Spleen (tissue), 13 donors: ENCODE results near the gene CNST. TPM values are rescaled to one million over a fixed set of nuclear protein-coding genes. Genes with fewer than 3 reads are reported as not detected.

Experiments
- DNase-seq: peaks from one replicate; pipeline ENCODE4 v3.0.0-alpha.2; 2020
- H3K27ac ChIP-seq, 8 donors: fragments of 200-600 bp; sonication (generic) in 7 of 8; 1 replicate in 4 of 8; 2 replicates in 4 of 8; pipeline versions ENCODE4 v1.5.0 to v1.8.0; 2016 to 2021; ENCODE audit warnings: inconsistent platforms in 4 of 8, mild to moderate bottlenecking in 4 of 8, moderate library complexity in 1 of 8
- H3K27me3 ChIP-seq, 7 donors: fragments of 200-600 bp; sonication (generic) in 6 of 7; replicated peaks in 1 of 7; 1 replicate in 4 of 7; 2 replicates in 3 of 7; pipeline versions ENCODE4 v1.5.0 to v1.8.0; 2016 to 2021; ENCODE audit warnings: inconsistent platforms in 3 of 7, mild to moderate bottlenecking in 1 of 7
- H3K36me3 ChIP-seq, 6 donors: fragments of 200-600 bp; sonication (generic) in 5 of 6; 1 replicate in 4 of 6; 2 replicates in 2 of 6; pipeline versions ENCODE4 v1.5.0 to v1.8.0; 2016 to 2021; ENCODE audit warnings: inconsistent platforms in 2 of 6
- H3K4me1 ChIP-seq, 6 donors: fragments of 200-600 bp; sonication (generic) in 5 of 6; 1 replicate in 3 of 6; 2 replicates in 3 of 6; pipeline versions ENCODE4 v1.5.0 to v1.8.0; 2016 to 2021; ENCODE audit warnings: inconsistent platforms in 3 of 6
- H3K4me3 ChIP-seq, 8 donors: fragments of 200-600 bp; sonication (generic) in 7 of 8; 1 replicate in 4 of 8; 2 replicates in 4 of 8; pipeline versions ENCODE4 v1.5.0 to v1.8.0; 2016 to 2021; ENCODE audit warnings: inconsistent platforms in 4 of 8, mild to moderate bottlenecking in 4 of 8, moderate library complexity in 2 of 8
- H3K9me3 ChIP-seq, 8 donors: fragments of 200-600 bp; sonication (generic) in 7 of 8; 1 replicate in 4 of 8; 2 replicates in 4 of 8; pipeline versions ENCODE4 v1.5.0 to v1.8.0; 2016 to 2021; ENCODE audit warnings: inconsistent platforms in 4 of 8
- CTCF ChIP-seq, 11 experiments: fragments of 200-600 bp in 7 of 11; fragments of 450-650 bp in 4 of 11; sonication (generic) in 4 of 11; IDR thresholded peaks in 8 of 11; conservative IDR thresholded peaks in 3 of 11; 1 replicate in 7 of 11; 2 replicates in 4 of 11; pipeline versions ENCODE4 v1.4.0 to v1.8.0; 2016 to 2021; ENCODE audit warnings: antibody characterized with exemption in 11 of 11, inconsistent platforms in 4 of 11, mild to moderate bottlenecking in 1 of 11
- POLR2A ChIP-seq, 3 donors: fragments of 450-650 bp; IDR thresholded peaks; one replicate each; pipeline ENCODE4 v1.5.1; 2017; ENCODE audit warnings: antibody characterized with exemption in 3 of 3, mild to moderate bottlenecking in 1 of 3
- POLR2AphosphoS5 ChIP-seq, 3 donors: sonication (generic); formaldehyde crosslinking; IDR thresholded peaks; one replicate each; pipeline ENCODE4 v1.5.1; 2017; ENCODE audit warnings: antibody characterized with exemption in 3 of 3
- WGBS, 5 donors: extraction: QIAGEN DNeasy Blood & Tissue Kit in 3 of 5; methylation state at CpG; one replicate each; pipeline versions ENCODE4 v1.1.5 to v1.1.7; 2013 to 2018; 5-methylcytosine and 5-hydroxymethylcytosine counted together
- intact Hi-C: fragments of 100-400 bp; cut with DNase I; formaldehyde crosslinking; loops from one replicate; pipeline ENCODE4 v1.15.0; 2023; ENCODE audit warnings: low total_unique reads
- long read RNA-seq, 2 donors: transcript quantifications; one replicate each; lab custom pipeline, GENCODE V29; 2026
- polyA plus RNA-seq, 3 donors: library from polyadenylated mRNA; stranded (reverse); fragments of 200-250 nt; gene quantifications; one replicate each; pipeline ENCODE4 v1.2.1, GENCODE V29; 2013
- total RNA-seq, 7 donors: library from RNA; depleted of rRNA in 3 of 7; stranded (reverse); fragments of >200 nt in 3 of 7; fragmentation: NEBNext Ultra II Directional in 4 of 7; extraction: Animal tissue kit (Norgen Biotek cat#: 25700) in 4 of 7; gene quantifications; one replicate each; pipeline versions ENCODE4 v1.1.0 to v1.2.1, GENCODE V29; 2016 to 2021
- donor health status: healthy with polysubstance abuse.
- donor health status: DM: no; HTN: no; CAD: no; lungs with moderate emphysema.
- donor health status: DM: no; HTN: no; CAD: no.
- donor health status: Bipolar disorder and iron deficiency.
- donor health status: healthy.
- donor health status: DM: no; HTN: no; CAD: no.
- donor health status: DM: yes; HTN: yes; CAD: no.

Gene CNST
- total RNA-seq (10 to 100 TPM; 28.8 to 40.5 (median 31.9) TPM), polyA plus RNA-seq (1 to 10 TPM; 7.5 to 8.6 (median 8.1) TPM)
- long read RNA-seq, donor 1, full-length matches to known transcripts: 1 of 24 reads
- long read RNA-seq, donor 1, partial matches to known transcripts: 23 of 24 reads
- long read RNA-seq, donor 1, other reads (novel, unspliced or antisense): 0 of 24 reads
- long read RNA-seq, donor 2, full-length matches to known transcripts: 3 of 3 reads
- long read RNA-seq, donor 2, partial matches to known transcripts: 0 of 3 reads
- long read RNA-seq, donor 2, other reads (novel, unspliced or antisense): 0 of 3 reads

GRCh38 chr1:246566128-246566812, at the start of gene CNST, which contains the start of gene TFB2M:
Gene CNST (plus strand): TSS chr1:246566456. CDS start chr1:246591563, 25,107 bp downstream.
Gene TFB2M (minus strand): TSS chr1:246566261. CDS start chr1:246566138, 123 bp downstream.
- 0 to 1% (median 0%) methylated on average over 20 to 61 of the region's 62 CpGs for WGBS, 5 donors
- peak; percentile 100 for DNase-seq
- peak within 1 kb of the TSS; percentile 89 to 99 (median 98) for H3K27ac ChIP-seq
- peak; percentile 51 to 97 (median 66) for TF ChIP-seq POLR2A (IDR thresholded peaks at IDR 0.05)
- peak in 3 of 11 experiments; percentile 17 to 59 (median 27) for TF ChIP-seq CTCF (IDR thresholded peaks at IDR 0.05 in 8 of 11, conservative IDR thresholded peaks at IDR 0.05 in 3 of 11)
- peak; percentile 98 to 100 (median 99) for TF ChIP-seq POLR2AphosphoS5 (IDR thresholded peaks at IDR 0.05)
- no peaks in the 10 kb centered on the region for H3K27me3 ChIP-seq
- peak within 1 kb of the TSS; percentile 74 to 97 (median 94) for H3K4me3 ChIP-seq
- peaks cover 34 to 84% (median 64%) of the 10 kb centered on the region in 6 donors for H3K4me1 ChIP-seq
- intact Hi-C loops: no loop called here
- peaks cover 0 to 26% (median 0%) of the 10 kb centered on the region in 6 donors for H3K36me3 ChIP-seq
- no peaks in the 10 kb centered on the region for H3K9me3 ChIP-seq

- intact Hi-C loops: no loop called here
- no peaks in the 10 kb centered on the region for H3K4me1 ChIP-seq
- 76 to 100% (median 81%) methylated on average over 3 to 7 of the region's 7 CpGs for WGBS, 5 donors
- TF ChIP-seq CTCF (IDR thresholded peaks at IDR 0.05 in 8 of 11, conservative IDR thresholded peaks at IDR 0.05 in 3 of 11): no peak
- no peak for DNase-seq
- no peak overlapping the region for H3K4me3 ChIP-seq
- no peaks in the 10 kb centered on the region for H3K36me3 ChIP-seq
- no peak overlapping the region for H3K27ac ChIP-seq
- H3K9me3 ChIP-seq: peaks cover 6 to 53% (median 37%) of the 10 kb centered on the region in 8 donors
- H3K27me3 ChIP-seq: no peaks in the 10 kb centered on the region
Observed at GRCh38 chr1:246517391-246517790, 48.9 kb upstream of the CNST start.

- Histone ChIP-seq H3K27ac (no peak overlapping the region), H3K4me1 (no peaks in the 10 kb centered on the region), H3K9me3 (peaks cover 6 to 46% (median 34%) of the 10 kb centered on the region in 8 donors), H3K36me3 (no peaks in the 10 kb centered on the region), H3K4me3 (no peak overlapping the region), H3K27me3 (no peaks in the 10 kb centered on the region)
- 84 to 92% (median 87%) methylated on average over 16 to 17 of the region's 17 CpGs for WGBS, 5 donors
- no peak for DNase-seq
- intact Hi-C loops: no loop called here
- TF ChIP-seq POLR2AphosphoS5 (IDR thresholded peaks at IDR 0.05): no peak
Observed at GRCh38 chr1:246518456-246519205, 47.6 kb upstream of the CNST start.

- Histone ChIP-seq H3K4me3 (no peak overlapping the region), H3K4me1 (no peaks in the 10 kb centered on the region), H3K9me3 (peaks cover 6 to 37% (median 25%) of the 10 kb centered on the region in 8 donors), H3K27ac (no peak overlapping the region), H3K27me3 (no peaks in the 10 kb centered on the region), H3K36me3 (no peaks in the 10 kb centered on the region)
- no peak for DNase-seq
- intact Hi-C loops: no loop called here
- TF ChIP-seq POLR2A (IDR thresholded peaks at IDR 0.05) (no peak), POLR2AphosphoS5 (IDR thresholded peaks at IDR 0.05) (no peak), CTCF (IDR thresholded peaks at IDR 0.05 in 8 of 11, conservative IDR thresholded peaks at IDR 0.05 in 3 of 11) (no peak)
- WGBS, 5 donors: 89 to 100% (median 100%) methylated on average over 1 of the region's 1 CpG
Observed at GRCh38 chr1:246519514-246519913, 46.7 kb upstream of the CNST start.
